ENCODE results near the gene BCL2L12. TPM values are rescaled to one million over a fixed set of nuclear protein-coding genes. Genes with fewer than 3 reads are reported as not detected.

Gene BCL2L12
- polyA plus RNA-seq, 1 of the 3 experiments (the other 2 are of a cell fraction) = 27.9 TPM

- CTCF ChIA-PET = no interaction called here
- no peak overlapping the region for H3K4me3 ChIP-seq (ENCODE audit: low read depth in 2 of 2, low read length in 1 of 2)
- POLR2A ChIA-PET = interaction anchor here (0.6 to 1.3 kb wide), 2 partner anchors 8 to 23 kb away, joined by 3 read pairs; partner anchors contain the start of gene RRAS
Observed at GRCh38 chr19:49632576-49632975, 33.2 kb upstream of the BCL2L12 start.

More at GRCh38 chr19:49632576-49632975, 33.2 kb upstream of the BCL2L12 start:
- H3K9me3 ChIP-seq = no peaks in the 10 kb centered on the region
- no peaks in the 10 kb centered on the region; the same call in 1 of the 2 replicates for H4K20me1 ChIP-seq (ENCODE audit: insufficient read depth)
- no peak overlapping the region for H3K4me2 ChIP-seq
- H3K9me2 ChIP-seq = no peaks in the 10 kb centered on the region
- H3K9ac ChIP-seq = no peak overlapping the region
- H3K79me2 ChIP-seq (ENCODE audit: insufficient read depth) = no peaks in the 10 kb centered on the region
- peaks cover 0 to 14% of the 10 kb centered on the region in 2 experiments for H3K36me3 ChIP-seq (replicated peaks in 1 of 2; ENCODE audit: control insufficient read depth in 1 of 2, insufficient read depth in 2 of 2, low read length in 1 of 2)
- no peaks in the 10 kb centered on the region for H3K27me3 ChIP-seq (ENCODE audit: insufficient read depth)
- no peak for TF ChIP-seq REST (IDR thresholded peaks at IDR 0.05; ENCODE audit: low read depth, low read length)
- no peak for TF ChIP-seq PBX3 (IDR thresholded peaks at IDR 0.05)
- no peak for TF ChIP-seq IRF3 (IDR thresholded peaks at IDR 0.05; ENCODE audit: low read depth, low read length)
- TF ChIP-seq RFX5 (IDR thresholded peaks at IDR 0.05; ENCODE audit: low read length) = no peak
- no peak for TF ChIP-seq JUND (IDR thresholded peaks at IDR 0.05)
- no peak for TF ChIP-seq CHD2 (IDR thresholded peaks at IDR 0.05; ENCODE audit: low read length, partially characterized antibody)
- no peak for TF ChIP-seq RCOR1 (IDR thresholded peaks at IDR 0.05; ENCODE audit: low read length)
- TF ChIP-seq RXRA (IDR thresholded peaks at IDR 0.05; ENCODE audit: borderline replicate concordance, low read depth) = no peak
- H3F3A ChIP-seq (replicated peaks; ENCODE audit: insufficient read depth) = peaks cover 19% of the 10 kb centered on the region
- peaks cover 7 to 10% of the 10 kb centered on the region in 2 experiments; a peak in 3 of 4 replicates for H3K4me1 ChIP-seq (ENCODE audit: control insufficient read depth in 1 of 2, insufficient read depth in 2 of 2, low read depth in 1 of 2, low read length in 1 of 2)
- H2AFZ ChIP-seq (ENCODE audit: low read depth) = no peak overlapping the region
- no peak for DNase-seq
- 95% methylated on average over 5 of the region's 5 CpGs for WGBS (ENCODE audit: low lambda C conversion rate)
- H3K27ac ChIP-seq (ENCODE audit: low read depth in 2 of 2, low read length in 1 of 2) = no peak overlapping the region
